Pulmonary artery endothelial cell (primary cell): Measurements from ENCODE around the gene HS2ST1. TPM values are rescaled to one million over a fixed set of nuclear protein-coding genes. Genes with fewer than 3 reads are reported as not detected.
"Not testable (repeated sequence)": the region's sequence is repeated elsewhere in the genome, so short reads cannot be mapped to it uniquely, and the experiment has no call there.

Experiments
- DNase-seq: peaks from one replicate; pipeline ENCODE4 v3.0.0-alpha.2; 2011; ENCODE audit warnings: low read depth, low spot score
- total RNA-seq: library from RNA; depleted of rRNA; stranded (reverse); fragments of >200 nt; gene quantifications from 2 replicates; pipeline ENCODE4 v1.2.3, GENCODE V29; 2014

HS2ST1 gene
- total RNA-seq, 1 donor from 2014 or later: 24.6 TPM

GRCh38 chr1:86924324-86924960, 10.0 kb downstream of the HS2ST1 start:
- no peak for DNase-seq

GRCh38 chr1:86925742-86926141, 11.3 kb downstream of the HS2ST1 start:
- DNase-seq: no peak

- DNase-seq: no peak
Measured at GRCh38 chr1:86926883-86927282, 12.4 kb downstream of the HS2ST1 start.

GRCh38 chr1:86928819-86929218, 14.4 kb downstream of the HS2ST1 start:
- no peak for DNase-seq

GRCh38 chr1:86933051-86933450, 18.6 kb downstream of the HS2ST1 start:
- no peak for DNase-seq

- DNase-seq: no peak
Measured at GRCh38 chr1:86933562-86934377, 19.3 kb downstream of the HS2ST1 start.

- no peak for DNase-seq
Measured at GRCh38 chr1:86938450-86938849, 24.0 kb downstream of the HS2ST1 start.

- no peak for DNase-seq
Measured at GRCh38 chr1:86938855-86939254, 24.4 kb downstream of the HS2ST1 start.

GRCh38 chr1:86939406-86939805, 25.0 kb downstream of the HS2ST1 start:
- no peak for DNase-seq

GRCh38 chr1:86940599-86940998, 26.2 kb downstream of the HS2ST1 start:
- DNase-seq: no peak

- no peak for DNase-seq
Measured at GRCh38 chr1:86942042-86942441, 27.6 kb downstream of the HS2ST1 start.

GRCh38 chr1:86942743-86943142, 28.3 kb downstream of the HS2ST1 start:
- no peak for DNase-seq

- no peak for DNase-seq
Measured at GRCh38 chr1:86948212-86948611, 33.8 kb downstream of the HS2ST1 start.

GRCh38 chr1:86950712-86951419, 36.4 kb downstream of the HS2ST1 start:
- no peak for DNase-seq

- no peak for DNase-seq
Measured at GRCh38 chr1:86951430-86951829, 37.0 kb downstream of the HS2ST1 start.

GRCh38 chr1:86953167-86953566, 38.7 kb downstream of the HS2ST1 start:
- no peak for DNase-seq

- no peak for DNase-seq
Measured at GRCh38 chr1:86955678-86956077, 41.2 kb downstream of the HS2ST1 start.

- DNase-seq: no peak
Measured at GRCh38 chr1:86956221-86956620, 41.8 kb downstream of the HS2ST1 start.

GRCh38 chr1:86957221-86957620, 42.8 kb downstream of the HS2ST1 start:
- no peak for DNase-seq

- DNase-seq: no peak
Measured at GRCh38 chr1:86960548-86960947, 46.1 kb downstream of the HS2ST1 start.

- DNase-seq: not testable (repeated sequence)
Measured at GRCh38 chr1:86963841-86964240, 49.4 kb downstream of the HS2ST1 start.
